IMR-90 (cell line): ENCODE results near the gene UBE2J1. TPM values are rescaled to one million over a fixed set of nuclear protein-coding genes. Genes with fewer than 3 reads are reported as not detected.

Source experiments
- ATAC-seq: fragments of 200-7000 bp; cut with Tn5 transposase; 2 replicates; pipeline ENCODE4 v1.9.1; 2020; ENCODE audit warnings: low read depth, mild to moderate bottlenecking, moderate library complexity
- BruUV-seq: library from RNA; stranded (reverse); fragments of 400-500 nt; replicated peaks from 2 replicates; lab custom pipeline; 2021; lab: Mats Ljungman, UMichigan
- CTCF ChIA-PET: fragments of 300-600 bp; formaldehyde crosslinking; extraction: SDS; loops from one replicate; lab custom pipeline; 2021; ENCODE audit warnings: antibody characterized with exemption; lab: Yijun Ruan, JAX
- POLR2A ChIA-PET: fragments of 300-600 bp; sonication (Branson Sonifier 250); formaldehyde crosslinking; loops from one replicate; lab custom pipeline; 2022; ENCODE audit warnings: antibody characterized with exemption; ENCODE audit not compliant: unreplicated experiment; lab: Charles Lee
- DNase-seq: peaks from one replicate; pipeline ENCODE4 v3.0.0; 2013
- H2AFZ ChIP-seq: replicated peaks from 2 replicates; pipeline ENCODE3; 2013; ENCODE audit warnings: low read length, mild to moderate bottlenecking; ENCODE audit not compliant: poor library complexity
- H2AK5ac ChIP-seq: 2 replicates; pipeline ENCODE4 v1.6.1; 2013; ENCODE audit warnings: low read depth, low read length, inconsistent platforms
- H2AK9ac ChIP-seq: replicated peaks from 2 replicates; pipeline ENCODE3; 2013; ENCODE audit warnings: mild to moderate bottlenecking, low read depth, low read length, moderate library complexity; ENCODE audit not compliant: poor library complexity
- H2BK120ac ChIP-seq: 2 replicates; pipeline ENCODE4 v1.6.1; 2013; ENCODE audit warnings: low read depth, low read length, inconsistent platforms
- H2BK15ac ChIP-seq: 3 replicates; pipeline ENCODE4 v1.6.1; 2013; ENCODE audit warnings: low read depth, low read length, inconsistent platforms
- H2BK20ac ChIP-seq: 2 replicates; pipeline ENCODE4 v1.6.1; 2013; ENCODE audit warnings: low read depth, mild to moderate bottlenecking, inconsistent platforms, low read length, moderate library complexity
- H2BK5ac ChIP-seq: 2 replicates; pipeline ENCODE4 v1.6.1; 2013; ENCODE audit warnings: mild to moderate bottlenecking, low read depth, low read length, inconsistent platforms; ENCODE audit not compliant: poor library complexity, severe bottlenecking
- H3K14ac ChIP-seq: replicated peaks from 2 replicates; pipeline ENCODE4 v1.6.1; 2013; ENCODE audit warnings: low read depth, low read length, inconsistent platforms
- H3K18ac ChIP-seq: 2 replicates; pipeline ENCODE4 v1.6.1; 2013; ENCODE audit warnings: low read depth, low read length, control low read depth
- H3K23ac ChIP-seq: 2 replicates; pipeline ENCODE4 v1.6.1; 2013; ENCODE audit warnings: low read depth, low read length, inconsistent platforms
- H3K27ac ChIP-seq: 2 replicates; pipeline ENCODE4 v1.5.1; 2013; ENCODE audit warnings: mild to moderate bottlenecking, control low read depth, low read length; ENCODE audit not compliant: insufficient read depth
- H3K27me3 ChIP-seq: 2 replicates; pipeline ENCODE4 v1.6.1; 2013; ENCODE audit warnings: low read length; ENCODE audit not compliant: control insufficient read depth, insufficient read depth
- H3K36me3 ChIP-seq: 2 replicates; pipeline ENCODE4 v1.6.1; 2013; ENCODE audit warnings: low read length, mixed read lengths; ENCODE audit not compliant: control insufficient read depth, insufficient read depth
- H3K4ac ChIP-seq: 2 replicates; pipeline ENCODE4 v1.6.1; 2013; ENCODE audit warnings: low read depth, low read length, inconsistent platforms
- H3K4me1 ChIP-seq: 2 replicates; pipeline ENCODE4 v1.6.1; 2013; ENCODE audit warnings: low read length, mixed read lengths; ENCODE audit not compliant: control insufficient read depth, insufficient read depth
- H3K4me2 ChIP-seq: 2 replicates; pipeline ENCODE4 v1.6.1; 2013; ENCODE audit warnings: low read depth, mild to moderate bottlenecking, control low read depth, low read length, moderate library complexity
- H3K4me3 ChIP-seq: 2 replicates; pipeline ENCODE4 v1.5.1; 2013; ENCODE audit warnings: low read depth, mild to moderate bottlenecking, control low read depth, low read length, moderate library complexity; ENCODE audit not compliant: insufficient read depth
- H3K56ac ChIP-seq: 2 replicates; pipeline ENCODE4 v1.6.1; 2013; ENCODE audit warnings: low read length, inconsistent platforms; ENCODE audit not compliant: insufficient read depth; ENCODE audit errors: extremely low read depth
- H3K79me1 ChIP-seq, 2 experiments: 2 replicates each; pipeline ENCODE4 v1.6.1; 2013; ENCODE audit warnings: low read length in 2 of 2, inconsistent platforms in 1 of 2, low read depth in 1 of 2
- H3K9ac ChIP-seq: 2 replicates; pipeline ENCODE4 v1.6.1; 2013; ENCODE audit warnings: low read depth, low read length, control low read depth
- H3K9me1 ChIP-seq: 2 replicates; pipeline ENCODE4 v1.6.1; 2013; ENCODE audit warnings: low read length, inconsistent platforms; ENCODE audit not compliant: insufficient read depth
- H3K9me3 ChIP-seq: 2 replicates; pipeline ENCODE4 v1.6.1; 2013; ENCODE audit warnings: low read length; ENCODE audit not compliant: control insufficient read depth, insufficient read depth
- H4K20me1 ChIP-seq: 2 replicates; pipeline ENCODE4 v1.6.1; 2013; ENCODE audit warnings: low read length, inconsistent platforms; ENCODE audit not compliant: insufficient read depth
- H4K5ac ChIP-seq: 2 replicates; pipeline ENCODE4 v1.6.1; 2013; ENCODE audit warnings: mild to moderate bottlenecking, low read depth, low read length, control low read depth
- H4K8ac ChIP-seq, 2 experiments: 2 replicates each; pipeline ENCODE4 v1.6.1; 2013; ENCODE audit warnings: low read depth in 2 of 2, low read length in 2 of 2, control low read depth in 1 of 2, inconsistent platforms in 1 of 2
- H4K91ac ChIP-seq: 2 replicates; pipeline ENCODE4 v1.6.1; 2013; ENCODE audit warnings: low read depth, low read length, inconsistent platforms; ENCODE audit not compliant: insufficient read depth
- MAFK ChIP-seq: IDR thresholded peaks from 2 replicates; pipeline ENCODE4 v1.6.1; 2012; ENCODE audit warnings: low read depth, low read length, improper control_type of control experiment
- NFE2L2 ChIP-seq: fragments of 150-350 bp; IDR thresholded peaks from 2 replicates; pipeline ENCODE4 v1.6.1; 2016; ENCODE audit warnings: low read depth, mild to moderate bottlenecking, low read length
- WGBS, 2 experiments: methylation state at CpG; one replicate each; pipeline versions ENCODE4 v1.1.5 to v1.1.7; 2013; ENCODE audit warnings: missing lambda C conversion rate in 2 of 2; ENCODE audit not compliant: insufficient read length in 1 of 2; ENCODE audit errors: extremely low coverage in 2 of 2; 5-methylcytosine and 5-hydroxymethylcytosine counted together
- dilution Hi-C: fragments of 300-500 bp; cut with HindIII; formaldehyde crosslinking; loops from one replicate; pipeline ENCODE4 v1.14.3; 2018; ENCODE audit warnings: low sequenced_read_pairs; ENCODE audit not compliant: unreplicated experiment
- in situ Hi-C: fragments of 300-500 bp; cut with MboI; formaldehyde crosslinking; loops from 3 replicates; pipeline ENCODE4 v1.14.3; 2019; ENCODE audit warnings: low sequenced_read_pairs, inconsistent platforms, mixed read lengths
- intact Hi-C: fragments of 100-400 bp; cut with micrococcal nuclease; formaldehyde crosslinking; loops from 2 replicates; pipeline ENCODE4 v1.10.0; 2022
- polyA plus RNA-seq, 3 experiments: library from polyadenylated mRNA; depleted of rRNA; stranded (reverse); fragments of >200 nt; gene quantifications; 2 replicates each; pipeline ENCODE4 v1.2.3, GENCODE V29; 2012; ENCODE audit warnings: low replicate concordance in 1 of 3
- total RNA-seq: library from RNA; depleted of rRNA; stranded (reverse); fragments of >200 nt; gene quantifications from 2 replicates; pipeline ENCODE4 v1.2.3, GENCODE V29; 2012

The UBE2J1 gene
- total and polyA plus RNA-seq, 2 of the 4 experiments (the other 2 are of a cell fraction): 20.9 to 35.3 TPM

DNA sequence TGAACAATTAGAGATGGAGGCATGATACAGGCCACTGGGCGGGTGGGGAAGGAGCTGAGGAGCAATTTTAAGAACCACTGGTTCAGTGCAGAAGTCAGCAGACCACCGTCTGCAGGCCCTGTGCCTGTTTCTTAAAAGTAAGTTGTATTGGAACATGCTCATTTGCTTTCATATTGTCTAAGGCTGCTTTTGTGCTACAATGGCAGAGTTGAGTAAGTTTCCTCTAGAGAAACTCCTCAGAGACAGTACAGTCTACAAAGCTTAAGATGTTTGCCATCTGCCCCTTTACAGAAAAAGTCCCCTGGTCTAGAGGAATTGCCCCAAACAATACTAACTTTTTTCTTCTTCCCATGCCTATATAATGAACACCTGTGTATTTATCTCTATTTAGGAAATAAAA, 28.5 kb upstream of the UBE2J1 start:
- DNase-seq: no peak
- H3K23ac ChIP-seq: no peak overlapping the region
- dilution Hi-C loops: no loop called here
- H2BK120ac ChIP-seq: no peak overlapping the region
- H4K5ac ChIP-seq: no peak overlapping the region
- H3K56ac ChIP-seq: no peak overlapping the region
- intact Hi-C loops: no loop called here
- H3K18ac ChIP-seq: no peak overlapping the region
- in situ Hi-C loops: no loop called here
- ChIA-PET CTCF (no interaction called here), POLR2A (no interaction called here)
- no peak for TF ChIP-seq NFE2L2
- no peak for TF ChIP-seq MAFK
- H3K36me3 ChIP-seq: no peaks in the 10 kb centered on the region
- H3K14ac ChIP-seq: no peak overlapping the region
- no peak for ATAC-seq
- H3K79me1 ChIP-seq: no peaks in the 10 kb centered on the region
- H3K9ac ChIP-seq: no peak overlapping the region
- no peak overlapping the region for H2BK15ac ChIP-seq
- no peak overlapping the region for H2AK9ac ChIP-seq
- WGBS, 2 experiments: no CpG with 5 or more reads among the region's 2 CpGs
- H2BK5ac ChIP-seq: no peak overlapping the region
- no peak overlapping the region for H3K27ac ChIP-seq
- no peak overlapping the region for H2AFZ ChIP-seq
- peaks cover 6% of the 10 kb centered on the region for H3K27me3 ChIP-seq
- no peak overlapping the region for H4K91ac ChIP-seq
- H3K4me3 ChIP-seq: no peak overlapping the region
- H4K8ac ChIP-seq: no peak overlapping the region
- no peaks in the 10 kb centered on the region for H4K20me1 ChIP-seq
- H3K4me1 ChIP-seq: no peaks in the 10 kb centered on the region
- no peak overlapping the region for H3K4ac ChIP-seq
- BruUV-seq: no TSS peak
- no peaks in the 10 kb centered on the region for H3K9me3 ChIP-seq
- H3K4me2 ChIP-seq: no peak overlapping the region
- no peak overlapping the region for H2BK20ac ChIP-seq
- H3K9me1 ChIP-seq: no peaks in the 10 kb centered on the region
- H2AK5ac ChIP-seq: no peak overlapping the region
